Chondrocyte (in vitro differentiated cells): ENCODE measurements around the gene ELFN2. TPM values are rescaled to one million over a fixed set of nuclear protein-coding genes. Genes with fewer than 3 reads are reported as not detected.

Source experiments
- DNase-seq: peaks from one replicate; pipeline ENCODE4 v3.0.0; 2021; ENCODE audit warnings: mixed read lengths, low spot score
- H3K27ac Mint-ChIP-seq: one replicate; pipeline ENCODE4 v1.8.0; 2021; ENCODE audit warnings: mild to moderate bottlenecking, moderate library complexity, mixed read lengths; ENCODE audit not compliant: unreplicated experiment
- H3K27me3 Mint-ChIP-seq: 2 replicates; pipeline ENCODE4 v1.8.0; 2021; ENCODE audit warnings: low read depth, mixed read lengths
- H3K36me3 Mint-ChIP-seq: 2 replicates; pipeline ENCODE4 v1.8.0; 2021; ENCODE audit warnings: low read depth, mixed read lengths
- H3K4me1 Mint-ChIP-seq: 2 replicates; pipeline ENCODE4 v1.8.0; 2021; ENCODE audit warnings: low read depth, mild to moderate bottlenecking, mixed read lengths
- H3K4me3 Mint-ChIP-seq: one replicate; pipeline ENCODE4 v1.8.0; 2021; ENCODE audit warnings: mild to moderate bottlenecking, moderate library complexity, mixed read lengths; ENCODE audit not compliant: unreplicated experiment
- H3K9me3 Mint-ChIP-seq: 2 replicates; pipeline ENCODE4 v1.8.0; 2021; ENCODE audit warnings: low read depth, mixed read lengths
- total RNA-seq: library from RNA; stranded (reverse); gene quantifications from 3 replicates; pipeline ENCODE4 v1.2.1, GENCODE V29; 2021
- TF ChIP-seq, protein P1 (sequence below): fragments of 200-600 bp; sonication (generic); IDR thresholded peaks from 2 replicates; pipeline ENCODE4 v1.5.0; 2021; ENCODE audit warnings: antibody characterized with exemption, mild to moderate bottlenecking, moderate library complexity

The ELFN2 gene
- total RNA-seq, 1 donor from 2014 or later = 0.65 TPM

GRCh38 chr22:37378642-37379058 lies 48.6 kb downstream of the ELFN2 start:
- Mint-ChIP-seq H3K9me3 (no peaks in the 10 kb centered on the region), H3K27ac (no peak overlapping the region), H3K36me3 (no peaks in the 10 kb centered on the region), H3K27me3 (peaks cover 45% of the 10 kb centered on the region), H3K4me1 (no peaks in the 10 kb centered on the region), H3K4me3 (no peak overlapping the region)
- no peak for DNase-seq
- TF ChIP-seq, protein P1, sequence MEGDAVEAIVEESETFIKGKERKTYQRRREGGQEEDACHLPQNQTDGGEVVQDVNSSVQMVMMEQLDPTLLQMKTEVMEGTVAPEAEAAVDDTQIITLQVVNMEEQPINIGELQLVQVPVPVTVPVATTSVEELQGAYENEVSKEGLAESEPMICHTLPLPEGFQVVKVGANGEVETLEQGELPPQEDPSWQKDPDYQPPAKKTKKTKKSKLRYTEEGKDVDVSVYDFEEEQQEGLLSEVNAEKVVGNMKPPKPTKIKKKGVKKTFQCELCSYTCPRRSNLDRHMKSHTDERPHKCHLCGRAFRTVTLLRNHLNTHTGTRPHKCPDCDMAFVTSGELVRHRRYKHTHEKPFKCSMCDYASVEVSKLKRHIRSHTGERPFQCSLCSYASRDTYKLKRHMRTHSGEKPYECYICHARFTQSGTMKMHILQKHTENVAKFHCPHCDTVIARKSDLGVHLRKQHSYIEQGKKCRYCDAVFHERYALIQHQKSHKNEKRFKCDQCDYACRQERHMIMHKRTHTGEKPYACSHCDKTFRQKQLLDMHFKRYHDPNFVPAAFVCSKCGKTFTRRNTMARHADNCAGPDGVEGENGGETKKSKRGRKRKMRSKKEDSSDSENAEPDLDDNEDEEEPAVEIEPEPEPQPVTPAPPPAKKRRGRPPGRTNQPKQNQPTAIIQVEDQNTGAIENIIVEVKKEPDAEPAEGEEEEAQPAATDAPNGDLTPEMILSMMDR = no peak

GRCh38 chr22:37377927-37378326 lies 49.4 kb downstream of the ELFN2 start:
- Mint-ChIP-seq H3K27ac (no peak overlapping the region), H3K36me3 (no peaks in the 10 kb centered on the region), H3K27me3 (peaks cover 43% of the 10 kb centered on the region), H3K4me1 (no peaks in the 10 kb centered on the region), H3K4me3 (no peak overlapping the region), H3K9me3 (no peaks in the 10 kb centered on the region)
- TF ChIP-seq, protein P1 = no peak
- DNase-seq = no peak

GRCh38 chr22:37377138-37377537 lies 50.1 kb downstream of the ELFN2 start:
- Mint-ChIP-seq H3K27me3 (peaks cover 40% of the 10 kb centered on the region), H3K9me3 (no peaks in the 10 kb centered on the region), H3K4me1 (no peaks in the 10 kb centered on the region), H3K36me3 (no peaks in the 10 kb centered on the region), H3K4me3 (no peak overlapping the region), H3K27ac (no peak overlapping the region)
- TF ChIP-seq, protein P1 = no peak
- DNase-seq = no peak

DNA sequence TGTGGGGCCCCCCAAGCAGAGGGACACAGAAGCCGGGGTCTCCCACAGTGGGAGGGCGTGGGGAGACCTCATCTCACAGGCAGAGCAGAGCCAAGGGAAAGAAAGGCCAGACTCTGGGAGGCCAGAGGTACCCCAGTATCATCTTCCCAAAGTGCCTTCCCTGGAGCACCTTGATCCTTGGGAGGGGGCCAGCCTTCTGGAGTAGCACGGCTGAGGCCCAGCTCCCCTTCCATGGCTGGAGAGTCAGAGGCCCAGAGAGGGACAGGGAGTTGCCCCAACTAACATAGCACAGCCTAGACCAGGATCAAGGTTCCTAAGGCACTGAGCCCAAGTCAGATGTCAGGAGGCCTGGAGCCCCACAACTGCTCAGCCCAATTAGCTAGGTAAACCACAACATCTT lies 50.6 kb downstream of the ELFN2 start:
- no peaks in the 10 kb centered on the region for H3K4me1 Mint-ChIP-seq
- H3K4me3 Mint-ChIP-seq = no peak overlapping the region
- H3K27me3 Mint-ChIP-seq = peaks cover 39% of the 10 kb centered on the region
- H3K27ac Mint-ChIP-seq = no peak overlapping the region
- H3K36me3 Mint-ChIP-seq = no peaks in the 10 kb centered on the region
- no peaks in the 10 kb centered on the region for H3K9me3 Mint-ChIP-seq
- no peak for DNase-seq
- TF ChIP-seq, protein P1 = no peak

DNA sequence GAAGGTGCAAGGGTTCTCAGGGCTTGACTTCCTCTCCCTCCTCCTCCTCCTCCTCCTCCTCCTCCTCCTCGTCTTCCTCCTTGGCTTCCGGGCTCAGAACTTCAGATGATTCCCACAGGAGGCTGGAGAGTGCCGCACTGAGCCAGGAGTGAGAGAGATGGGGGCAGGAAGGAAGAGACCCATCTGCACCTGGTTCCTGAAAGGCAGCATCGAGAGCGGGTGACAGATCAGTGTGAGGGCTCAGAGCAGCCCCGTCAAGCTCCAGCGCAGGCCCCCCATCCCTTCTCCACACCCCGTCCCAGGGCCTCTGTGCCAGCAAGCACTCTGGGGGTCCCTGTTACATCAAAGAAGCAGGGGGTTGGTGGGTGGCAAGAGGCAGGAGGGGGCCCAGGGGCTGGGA lies 51.5 kb downstream of the ELFN2 start:
- DNase-seq = no peak

More for the DNA sequence above, 51.5 kb downstream of the ELFN2 start:
- no peaks in the 10 kb centered on the region for H3K36me3 Mint-ChIP-seq
- H3K27ac Mint-ChIP-seq = no peak overlapping the region
- H3K4me1 Mint-ChIP-seq = no peaks in the 10 kb centered on the region
- H3K27me3 Mint-ChIP-seq = peaks cover 31% of the 10 kb centered on the region
- no peaks in the 10 kb centered on the region for H3K9me3 Mint-ChIP-seq
- no peak overlapping the region for H3K4me3 Mint-ChIP-seq
- TF ChIP-seq, protein P1 = no peak
